H1 (cell line): ENCODE measurements around the gene GPR150. TPM values are rescaled to one million over a fixed set of nuclear protein-coding genes. Genes with fewer than 3 reads are reported as not detected.

ENCODE experiments used
- ATF2 ChIP-seq: IDR thresholded peaks from 2 replicates; pipeline ENCODE4 v1.6.1; 2012; ENCODE audit warnings: low read length, inconsistent platforms
- CTBP2 ChIP-seq: IDR thresholded peaks from 2 replicates; pipeline ENCODE4 v1.7.0; 2011; ENCODE audit warnings: borderline replicate concordance, mild to moderate bottlenecking, moderate library complexity, mixed read lengths, low read length; ENCODE audit not compliant: insufficient read depth, insufficient read length
- HDAC6 ChIP-seq: IDR thresholded peaks from one replicate; pipeline ENCODE4 v1.7.1; 2012; ENCODE audit warnings: low read depth, mild to moderate bottlenecking, inconsistent platforms, low read length, moderate library complexity
- SP2 ChIP-seq: IDR thresholded peaks from 2 replicates; pipeline ENCODE4 v1.6.1; 2012; ENCODE audit warnings: mild to moderate bottlenecking, low read length, inconsistent platforms
- TCF12 ChIP-seq: IDR thresholded peaks from 2 replicates; pipeline ENCODE4 v1.6.1; 2011; ENCODE audit warnings: low read depth, mild to moderate bottlenecking, low read length
- polyA plus RNA-seq, 7 experiments: library from polyadenylated mRNA; depleted of rRNA in 3 of 7; stranded (reverse) in 5 of 7; unstranded in 2 of 7; fragments of >200 nt in 5 of 7; fragments of 200-250 nt in 2 of 7; gene quantifications; 1 replicate in 5 of 7; 2 replicates in 1 of 7; 4 replicates in 1 of 7; pipeline versions ENCODE4 v1.2.1 to v1.2.3, GENCODE V29; 2011 to 2013; ENCODE audit warnings: missing spikeins in 2 of 7, mixed read lengths in 2 of 7
- total RNA-seq: library from RNA; stranded (reverse); fragmentation: NEBNext Ultra II Directional; extraction: Animal tissue kit (Norgen Biotek cat#: 25700); gene quantifications from 2 replicates; pipeline ENCODE4 v1.2.1, GENCODE V29; 2021
- TF ChIP-seq, protein P1 (sequence below): fragments of 300-600 bp; sonication (generic); IDR thresholded peaks from 2 replicates; pipeline ENCODE4 v1.7.1; 2012; ENCODE audit warnings: low read length, moderate library complexity, mild to moderate bottlenecking, inconsistent platforms; ENCODE audit not compliant: insufficient replicate concordance
- TF ChIP-seq, protein P2 (sequence below), 3 experiments: IDR thresholded peaks; 1 replicate in 2 of 3; 2 replicates in 1 of 3; pipeline versions ENCODE4 v1.5.1 to v1.6.1; 2011; ENCODE audit warnings: low read length in 3 of 3, mild to moderate bottlenecking in 3 of 3, inconsistent platforms in 2 of 3, low read depth in 1 of 3, moderate library complexity in 1 of 3; ENCODE audit not compliant: insufficient read depth in 1 of 3; ENCODE audit errors: control extremely low read depth in 1 of 3

Gene GPR150
- total and polyA plus RNA-seq, 2 of the 8 experiments (the other 6 are each of a cell fraction or from before 2014, with no cell fraction given) = 0.14 TPM; not detected in 1

DNA sequence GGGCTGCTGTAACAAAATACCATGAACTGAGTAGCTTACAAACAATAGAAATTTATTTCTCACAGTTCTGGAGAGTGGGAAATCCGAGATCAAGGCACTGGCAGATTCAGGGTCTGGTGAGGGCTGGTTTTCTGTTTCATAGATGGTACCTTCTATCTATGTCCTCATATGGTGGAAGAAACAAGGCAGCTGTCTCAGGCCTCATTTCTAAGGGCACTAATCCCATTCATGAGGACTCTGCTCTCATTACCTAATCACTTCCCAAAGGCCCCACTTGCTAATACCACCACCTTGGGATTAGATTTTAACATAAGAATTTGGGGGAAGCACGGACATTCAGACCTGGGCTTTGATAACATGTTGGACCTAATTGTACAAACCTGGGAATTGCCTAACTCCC lies 40.2 kb downstream of the GPR150 start (continued):
- TF ChIP-seq, protein P1, sequence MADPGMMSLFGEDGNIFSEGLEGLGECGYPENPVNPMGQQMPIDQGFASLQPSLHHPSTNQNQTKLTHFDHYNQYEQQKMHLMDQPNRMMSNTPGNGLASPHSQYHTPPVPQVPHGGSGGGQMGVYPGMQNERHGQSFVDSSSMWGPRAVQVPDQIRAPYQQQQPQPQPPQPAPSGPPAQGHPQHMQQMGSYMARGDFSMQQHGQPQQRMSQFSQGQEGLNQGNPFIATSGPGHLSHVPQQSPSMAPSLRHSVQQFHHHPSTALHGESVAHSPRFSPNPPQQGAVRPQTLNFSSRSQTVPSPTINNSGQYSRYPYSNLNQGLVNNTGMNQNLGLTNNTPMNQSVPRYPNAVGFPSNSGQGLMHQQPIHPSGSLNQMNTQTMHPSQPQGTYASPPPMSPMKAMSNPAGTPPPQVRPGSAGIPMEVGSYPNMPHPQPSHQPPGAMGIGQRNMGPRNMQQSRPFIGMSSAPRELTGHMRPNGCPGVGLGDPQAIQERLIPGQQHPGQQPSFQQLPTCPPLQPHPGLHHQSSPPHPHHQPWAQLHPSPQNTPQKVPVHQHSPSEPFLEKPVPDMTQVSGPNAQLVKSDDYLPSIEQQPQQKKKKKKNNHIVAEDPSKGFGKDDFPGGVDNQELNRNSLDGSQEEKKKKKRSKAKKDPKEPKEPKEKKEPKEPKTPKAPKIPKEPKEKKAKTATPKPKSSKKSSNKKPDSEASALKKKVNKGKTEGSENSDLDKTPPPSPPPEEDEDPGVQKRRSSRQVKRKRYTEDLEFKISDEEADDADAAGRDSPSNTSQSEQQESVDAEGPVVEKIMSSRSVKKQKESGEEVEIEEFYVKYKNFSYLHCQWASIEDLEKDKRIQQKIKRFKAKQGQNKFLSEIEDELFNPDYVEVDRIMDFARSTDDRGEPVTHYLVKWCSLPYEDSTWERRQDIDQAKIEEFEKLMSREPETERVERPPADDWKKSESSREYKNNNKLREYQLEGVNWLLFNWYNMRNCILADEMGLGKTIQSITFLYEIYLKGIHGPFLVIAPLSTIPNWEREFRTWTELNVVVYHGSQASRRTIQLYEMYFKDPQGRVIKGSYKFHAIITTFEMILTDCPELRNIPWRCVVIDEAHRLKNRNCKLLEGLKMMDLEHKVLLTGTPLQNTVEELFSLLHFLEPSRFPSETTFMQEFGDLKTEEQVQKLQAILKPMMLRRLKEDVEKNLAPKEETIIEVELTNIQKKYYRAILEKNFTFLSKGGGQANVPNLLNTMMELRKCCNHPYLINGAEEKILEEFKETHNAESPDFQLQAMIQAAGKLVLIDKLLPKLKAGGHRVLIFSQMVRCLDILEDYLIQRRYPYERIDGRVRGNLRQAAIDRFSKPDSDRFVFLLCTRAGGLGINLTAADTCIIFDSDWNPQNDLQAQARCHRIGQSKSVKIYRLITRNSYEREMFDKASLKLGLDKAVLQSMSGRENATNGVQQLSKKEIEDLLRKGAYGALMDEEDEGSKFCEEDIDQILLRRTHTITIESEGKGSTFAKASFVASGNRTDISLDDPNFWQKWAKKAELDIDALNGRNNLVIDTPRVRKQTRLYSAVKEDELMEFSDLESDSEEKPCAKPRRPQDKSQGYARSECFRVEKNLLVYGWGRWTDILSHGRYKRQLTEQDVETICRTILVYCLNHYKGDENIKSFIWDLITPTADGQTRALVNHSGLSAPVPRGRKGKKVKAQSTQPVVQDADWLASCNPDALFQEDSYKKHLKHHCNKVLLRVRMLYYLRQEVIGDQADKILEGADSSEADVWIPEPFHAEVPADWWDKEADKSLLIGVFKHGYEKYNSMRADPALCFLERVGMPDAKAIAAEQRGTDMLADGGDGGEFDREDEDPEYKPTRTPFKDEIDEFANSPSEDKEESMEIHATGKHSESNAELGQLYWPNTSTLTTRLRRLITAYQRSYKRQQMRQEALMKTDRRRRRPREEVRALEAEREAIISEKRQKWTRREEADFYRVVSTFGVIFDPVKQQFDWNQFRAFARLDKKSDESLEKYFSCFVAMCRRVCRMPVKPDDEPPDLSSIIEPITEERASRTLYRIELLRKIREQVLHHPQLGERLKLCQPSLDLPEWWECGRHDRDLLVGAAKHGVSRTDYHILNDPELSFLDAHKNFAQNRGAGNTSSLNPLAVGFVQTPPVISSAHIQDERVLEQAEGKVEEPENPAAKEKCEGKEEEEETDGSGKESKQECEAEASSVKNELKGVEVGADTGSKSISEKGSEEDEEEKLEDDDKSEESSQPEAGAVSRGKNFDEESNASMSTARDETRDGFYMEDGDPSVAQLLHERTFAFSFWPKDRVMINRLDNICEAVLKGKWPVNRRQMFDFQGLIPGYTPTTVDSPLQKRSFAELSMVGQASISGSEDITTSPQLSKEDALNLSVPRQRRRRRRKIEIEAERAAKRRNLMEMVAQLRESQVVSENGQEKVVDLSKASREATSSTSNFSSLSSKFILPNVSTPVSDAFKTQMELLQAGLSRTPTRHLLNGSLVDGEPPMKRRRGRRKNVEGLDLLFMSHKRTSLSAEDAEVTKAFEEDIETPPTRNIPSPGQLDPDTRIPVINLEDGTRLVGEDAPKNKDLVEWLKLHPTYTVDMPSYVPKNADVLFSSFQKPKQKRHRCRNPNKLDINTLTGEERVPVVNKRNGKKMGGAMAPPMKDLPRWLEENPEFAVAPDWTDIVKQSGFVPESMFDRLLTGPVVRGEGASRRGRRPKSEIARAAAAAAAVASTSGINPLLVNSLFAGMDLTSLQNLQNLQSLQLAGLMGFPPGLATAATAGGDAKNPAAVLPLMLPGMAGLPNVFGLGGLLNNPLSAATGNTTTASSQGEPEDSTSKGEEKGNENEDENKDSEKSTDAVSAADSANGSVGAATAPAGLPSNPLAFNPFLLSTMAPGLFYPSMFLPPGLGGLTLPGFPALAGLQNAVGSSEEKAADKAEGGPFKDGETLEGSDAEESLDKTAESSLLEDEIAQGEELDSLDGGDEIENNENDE = no peak
- TF ChIP-seq CTBP2 (no peak), SP2 (no peak), TCF12 (no peak), ATF2 (no peak), HDAC6 (no peak)
- TF ChIP-seq, protein P2, sequence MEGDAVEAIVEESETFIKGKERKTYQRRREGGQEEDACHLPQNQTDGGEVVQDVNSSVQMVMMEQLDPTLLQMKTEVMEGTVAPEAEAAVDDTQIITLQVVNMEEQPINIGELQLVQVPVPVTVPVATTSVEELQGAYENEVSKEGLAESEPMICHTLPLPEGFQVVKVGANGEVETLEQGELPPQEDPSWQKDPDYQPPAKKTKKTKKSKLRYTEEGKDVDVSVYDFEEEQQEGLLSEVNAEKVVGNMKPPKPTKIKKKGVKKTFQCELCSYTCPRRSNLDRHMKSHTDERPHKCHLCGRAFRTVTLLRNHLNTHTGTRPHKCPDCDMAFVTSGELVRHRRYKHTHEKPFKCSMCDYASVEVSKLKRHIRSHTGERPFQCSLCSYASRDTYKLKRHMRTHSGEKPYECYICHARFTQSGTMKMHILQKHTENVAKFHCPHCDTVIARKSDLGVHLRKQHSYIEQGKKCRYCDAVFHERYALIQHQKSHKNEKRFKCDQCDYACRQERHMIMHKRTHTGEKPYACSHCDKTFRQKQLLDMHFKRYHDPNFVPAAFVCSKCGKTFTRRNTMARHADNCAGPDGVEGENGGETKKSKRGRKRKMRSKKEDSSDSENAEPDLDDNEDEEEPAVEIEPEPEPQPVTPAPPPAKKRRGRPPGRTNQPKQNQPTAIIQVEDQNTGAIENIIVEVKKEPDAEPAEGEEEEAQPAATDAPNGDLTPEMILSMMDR (IDR thresholded peaks at IDR 0.05; ENCODE audit: control extremely low read depth in 1 of 3, insufficient read depth in 1 of 3, low read depth in 1 of 3, low read length in 3 of 3) = no peak
